ENCODE data around the gene RERE. TPM values are rescaled to one million over a fixed set of nuclear protein-coding genes. Genes with fewer than 3 reads are reported as not detected.

RERE gene
- total RNA-seq, 2 experiments from 2014 or later = 73.1 to 211 TPM

- Histone ChIP-seq H2AFZ (ENCODE audit: low read length) (no peak overlapping the region), H3K9me3 (ENCODE audit: low read length) (no peaks in the 10 kb centered on the region), H3K79me2 (ENCODE audit: insufficient read depth, low read depth, low read length) (peaks cover 100% of the 10 kb centered on the region), H3K4me1 (ENCODE audit: insufficient read depth, low read length, poor library complexity, severe bottlenecking) (peaks cover 77% of the 10 kb centered on the region), H4K20me1 (ENCODE audit: insufficient read depth, low read length) (peaks cover 58% of the 10 kb centered on the region), H3K36me3 (ENCODE audit: insufficient read depth, low read length) (peaks cover 98% of the 10 kb centered on the region), H3K4me3 (ENCODE audit: low read depth, low read length, poor library complexity, severe bottlenecking) (peak overlapping the region; percentile 18), H3K4me2 (ENCODE audit: low read length) (peak overlapping the region; percentile 74), H3K27ac (ENCODE audit: low read depth, low read length, poor library complexity, severe bottlenecking) (peak overlapping the region; percentile 70), H3K9me2 (ENCODE audit: insufficient read depth, low read length) (no peaks in the 10 kb centered on the region)
- intact Hi-C loops (cut with micrococcal nuclease; ENCODE audit: unreplicated experiment) = no loop called here
- ChIA-PET CTCF (ENCODE audit: unreplicated experiment) (no interaction called here), POLR2A (interaction anchor here (0.7 to 1.2 kb wide), 5 partner anchors 15 to 107 kb away, joined by 3 to 4 read pairs (median 3); no protein-coding TSS in a partner anchor)
- TF ChIP-seq CTCF (conservative IDR thresholded peaks at IDR 0.05; ENCODE audit: low read length) (no peak), EZH2phosphoT487 (IDR thresholded peaks at IDR 0.05; ENCODE audit: borderline replicate concordance, low read depth, low read length) (no peak)
- DNase-seq (ENCODE audit: low spot score) = peak; percentile 42
- BruUV-seq (replicated peaks) = no TSS peak
Measured at GRCh38 chr1:8396786-8397406, 420.5 kb downstream of the RERE start.

- no peak overlapping the region for H2AFZ ChIP-seq (ENCODE audit: low read length)
- ChIA-PET POLR2A (interaction anchor here (0.7 to 1.2 kb wide), 5 partner anchors 14 to 420 kb away, joined by 3 to 6 read pairs (median 3); no protein-coding TSS in a partner anchor), CTCF (ENCODE audit: unreplicated experiment) (no interaction called here)
- no peak for DNase-seq (ENCODE audit: low spot score)
- H3K9me3 ChIP-seq (ENCODE audit: low read length) = no peaks in the 10 kb centered on the region
- no TSS peak for BruUV-seq (replicated peaks)
- peaks cover 98% of the 10 kb centered on the region for H3K36me3 ChIP-seq (ENCODE audit: insufficient read depth, low read length)
- peak overlapping the region; percentile 74 for H3K4me2 ChIP-seq (ENCODE audit: low read length)
- TF ChIP-seq EZH2phosphoT487 (IDR thresholded peaks at IDR 0.05; ENCODE audit: borderline replicate concordance, low read depth, low read length) (no peak), CTCF (conservative IDR thresholded peaks at IDR 0.05; ENCODE audit: low read length) (no peak)
- peaks cover 80% of the 10 kb centered on the region for H3K4me1 ChIP-seq (ENCODE audit: insufficient read depth, low read length, poor library complexity, severe bottlenecking)
- H3K9me2 ChIP-seq (ENCODE audit: insufficient read depth, low read length) = no peaks in the 10 kb centered on the region
- H3K4me3 ChIP-seq (ENCODE audit: low read depth, low read length, poor library complexity, severe bottlenecking) = peak overlapping the region; percentile 51
- intact Hi-C loops (cut with micrococcal nuclease; ENCODE audit: unreplicated experiment) = no loop called here
- peaks cover 59% of the 10 kb centered on the region for H4K20me1 ChIP-seq (ENCODE audit: insufficient read depth, low read length)
- peaks cover 100% of the 10 kb centered on the region for H3K79me2 ChIP-seq (ENCODE audit: insufficient read depth, low read depth, low read length)
- peak overlapping the region; percentile 70 for H3K27ac ChIP-seq (ENCODE audit: low read depth, low read length, poor library complexity, severe bottlenecking)
Measured at GRCh38 chr1:8396083-8396785, 421.2 kb downstream of the RERE start.

Data from OCI-LY7 (cell line).